ENCODE results near the gene FGF22.

Gene FGF22

GRCh38 chr19:633068-633785 is 6.5 kb upstream of the FGF22 start, which contains the start of gene POLRMT:
POLRMT (minus strand) TSS chr19:633537; CDS start chr19:633512, 25 bp downstream.
- Histone ChIP-seq H3K4me3 (peak within 1 kb of the TSS; percentile 90), H3K27ac (peak within 1 kb of the TSS in 1 of 2 donors; percentile 71)
- DNase-seq (ENCODE audit: low spot score): peak; percentile 99
- no peak for TF ChIP-seq CTCF (IDR thresholded peaks at IDR 0.05)

GRCh38 chr19:633786-634639 is 5.7 kb upstream of the FGF22 start:
- no peak for DNase-seq (ENCODE audit: low spot score)
- no peak overlapping the region for H3K27ac ChIP-seq
- no peak for TF ChIP-seq CTCF (IDR thresholded peaks at IDR 0.05)
- peak overlapping the region; percentile 90 for H3K4me3 ChIP-seq

- no peak for DNase-seq (ENCODE audit: low spot score)
- no peak overlapping the region for H3K27ac ChIP-seq
- no peak for TF ChIP-seq CTCF (IDR thresholded peaks at IDR 0.05)
- H3K4me3 ChIP-seq: no peak overlapping the region
Measured at GRCh38 chr19:634975-635652, 4.6 kb upstream of the FGF22 start.

- DNase-seq (ENCODE audit: low spot score): no peak
- peak overlapping the region; percentile 33 to 72 for H3K27ac ChIP-seq
- H3K4me3 ChIP-seq: peak overlapping the region; percentile 75
- TF ChIP-seq CTCF (IDR thresholded peaks at IDR 0.05): no peak
Measured at GRCh38 chr19:638906-639252, 800 bp upstream of the FGF22 start.

GRCh38 chr19:640161-640558 is 481 bp downstream of the FGF22 start:
- no peak for TF ChIP-seq CTCF (IDR thresholded peaks at IDR 0.05)
- Histone ChIP-seq H3K27ac (peak overlapping the region; percentile 2 to 72), H3K4me3 (peak overlapping the region; percentile 75)
- DNase-seq (ENCODE audit: low spot score): no peak

- peak overlapping the region in 1 of 2 donors; percentile 2 for H3K27ac ChIP-seq
- no peak for DNase-seq (ENCODE audit: low spot score)
- peak overlapping the region; percentile 75 for H3K4me3 ChIP-seq
- no peak for TF ChIP-seq CTCF (IDR thresholded peaks at IDR 0.05)
Measured at GRCh38 chr19:640606-641189, 1.0 kb downstream of the FGF22 start.

Measured in coronary artery (tissue), 2 donors.